Retina (tissue), 1 donor: Measurements from ENCODE around the gene PPP1R14C.
"Not testable (repeated sequence)": the region's sequence is repeated elsewhere in the genome, so short reads cannot be mapped to it uniquely, and the experiment has no call there.

Source experiments
- DNase-seq: peaks from one replicate; pipeline ENCODE4 v3.0.0-alpha.2; 2016

Gene PPP1R14C

GRCh38 chr6:150169609-150170008 lies 26.8 kb downstream of the PPP1R14C start:
- DNase-seq, result no peak

DNA sequence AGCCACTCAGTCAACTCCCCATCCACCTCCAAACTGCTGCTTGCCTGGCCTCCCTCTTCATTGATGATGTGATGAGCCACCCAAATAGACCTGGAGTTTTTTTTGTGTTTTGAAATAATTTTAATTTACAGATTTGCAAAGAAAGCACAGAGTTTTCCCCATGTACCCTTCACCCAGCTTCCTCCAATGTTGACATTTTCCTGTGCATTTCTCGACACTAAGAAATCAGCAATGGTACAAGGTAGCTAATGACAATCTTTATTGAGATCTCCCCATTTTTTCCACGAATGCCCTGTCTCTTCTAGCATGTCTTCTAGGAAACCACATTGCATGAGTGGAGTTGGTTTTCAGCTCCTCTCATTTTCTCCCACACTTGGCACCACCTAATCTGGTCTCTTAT lies 30.1 kb downstream of the PPP1R14C start:
- no peak for DNase-seq

GRCh38 chr6:150175586-150176151 lies 32.8 kb downstream of the PPP1R14C start:
- DNase-seq, result no peak

DNA sequence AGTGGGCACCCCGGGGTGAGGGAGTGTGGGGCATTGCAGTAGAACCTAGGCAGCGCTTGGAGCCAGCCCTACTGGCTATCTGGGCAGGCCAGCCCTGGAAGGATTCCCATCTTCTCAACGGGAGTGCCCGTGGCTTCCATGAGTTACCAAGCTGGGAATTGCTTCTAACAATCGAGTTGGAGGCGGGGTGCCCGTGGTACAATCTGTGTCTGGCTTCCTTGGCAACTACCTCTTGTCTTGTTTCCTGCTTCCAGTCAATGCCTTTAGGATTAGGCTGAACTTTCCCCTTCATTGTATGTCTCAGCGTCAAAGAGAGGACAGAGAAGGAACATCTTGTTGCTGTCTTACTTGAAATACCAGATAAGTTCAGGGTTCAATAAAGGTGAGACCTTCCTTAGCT lies 33.3 kb downstream of the PPP1R14C start:
- no peak for DNase-seq

DNA sequence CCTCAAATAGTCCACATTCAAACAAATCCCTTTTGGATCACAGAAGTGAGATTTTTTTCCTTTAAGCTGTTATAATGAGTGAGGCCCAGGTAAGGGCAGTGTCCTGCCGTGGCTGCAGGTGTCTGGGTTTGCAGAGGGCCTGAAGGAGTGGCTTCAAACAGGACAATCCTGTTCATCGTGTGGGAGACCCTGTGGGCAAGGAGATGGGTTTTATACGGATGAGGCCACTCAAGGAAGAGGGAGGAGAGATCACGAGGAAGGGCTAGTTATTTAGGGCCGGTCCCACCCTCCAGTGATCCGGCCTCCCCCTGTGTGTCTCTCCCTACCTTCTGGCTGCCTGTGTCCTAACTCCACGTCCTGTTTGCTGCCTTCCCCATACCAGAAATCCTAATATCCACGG lies 33.8 kb downstream of the PPP1R14C start:
- no peak for DNase-seq

DNA sequence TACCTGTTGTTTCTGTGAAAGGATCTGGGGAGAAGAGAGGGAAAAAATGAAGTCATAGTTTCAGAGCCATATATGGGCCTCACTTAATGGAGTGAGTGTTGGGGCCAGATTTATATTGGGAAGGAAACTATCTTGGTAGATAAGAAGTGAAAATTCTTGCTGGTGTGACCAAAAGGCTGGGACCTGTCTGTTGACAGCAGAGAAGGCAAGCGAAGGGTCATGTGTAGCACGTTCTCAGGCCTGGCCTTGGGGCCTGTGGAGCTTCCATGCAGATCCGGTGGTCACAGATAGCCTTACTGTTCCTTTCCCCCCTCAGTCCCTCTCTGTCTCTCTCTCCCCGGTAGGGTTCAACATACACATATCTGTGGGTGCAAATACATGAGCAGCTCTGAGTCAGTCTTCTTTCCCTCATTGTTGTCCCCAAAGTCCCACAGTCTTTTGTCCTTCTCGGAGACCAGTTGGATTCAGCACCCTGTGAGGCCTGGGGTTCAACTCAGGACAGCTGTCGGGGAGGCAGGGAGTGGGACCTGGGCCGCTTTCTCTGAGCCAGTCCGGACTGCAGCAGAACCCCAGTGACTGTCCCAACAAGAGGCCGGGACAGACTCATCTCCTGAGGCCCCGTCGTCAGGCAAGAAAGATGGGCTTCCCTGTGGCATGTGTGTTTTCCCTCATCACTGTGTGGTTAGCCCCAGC lies 34.6 kb downstream of the PPP1R14C start:
- DNase-seq, result no peak

DNA sequence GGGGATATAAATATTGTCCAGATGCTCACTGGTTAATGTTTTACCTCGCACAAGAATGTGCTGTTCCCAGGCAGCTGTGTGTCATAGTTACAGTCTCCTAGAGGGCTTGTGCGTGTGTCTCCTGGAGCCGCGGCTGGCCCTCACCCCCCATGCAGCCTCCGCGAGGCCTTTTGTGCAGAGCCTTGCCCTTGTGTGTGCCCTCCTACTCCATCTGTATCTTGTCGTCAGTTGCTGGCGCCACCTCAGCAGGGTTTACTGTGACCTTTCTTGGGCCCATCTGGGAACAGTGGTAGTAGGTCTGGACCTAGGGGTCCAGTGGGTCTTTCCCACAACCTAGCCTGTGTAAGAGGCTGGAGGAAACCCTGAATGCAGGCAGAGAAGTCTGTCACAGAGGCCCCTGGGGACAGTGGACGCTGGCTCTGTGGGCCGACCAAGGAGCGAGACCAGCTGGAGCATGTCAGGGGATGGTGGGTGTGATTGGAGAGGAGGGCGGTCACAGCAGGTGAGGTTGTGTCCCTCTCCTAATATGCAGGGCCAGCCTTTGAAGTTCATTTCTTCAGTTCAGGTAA lies 35.2 kb downstream of the PPP1R14C start:
- peak; percentile 72 for DNase-seq

DNA sequence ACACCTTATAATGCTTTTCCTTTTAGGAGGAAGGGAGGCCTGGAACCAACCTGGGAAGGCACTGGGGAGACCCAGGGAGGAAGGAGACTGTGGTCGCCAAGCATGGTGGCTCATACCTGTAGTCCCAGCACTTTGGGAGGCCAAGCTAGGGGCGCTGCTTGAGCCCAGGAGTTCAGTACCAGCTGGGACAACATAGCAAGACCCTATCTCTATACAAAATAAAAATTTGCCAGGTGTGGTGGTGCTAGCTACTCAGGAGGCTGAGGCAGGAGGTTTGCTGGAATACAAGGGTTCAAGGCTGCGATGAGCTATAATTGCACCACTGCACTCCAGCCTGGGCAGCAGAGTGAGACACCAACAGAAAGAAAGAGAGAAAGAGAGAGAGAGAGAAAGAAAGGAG lies 36.2 kb downstream of the PPP1R14C start:
- no peak for DNase-seq

- DNase-seq, result not testable (repeated sequence)
Measured at GRCh38 chr6:150179907-150180424, 37.1 kb downstream of the PPP1R14C start.

- no peak for DNase-seq
Measured at GRCh38 chr6:150180517-150180916, 37.7 kb downstream of the PPP1R14C start.

DNA sequence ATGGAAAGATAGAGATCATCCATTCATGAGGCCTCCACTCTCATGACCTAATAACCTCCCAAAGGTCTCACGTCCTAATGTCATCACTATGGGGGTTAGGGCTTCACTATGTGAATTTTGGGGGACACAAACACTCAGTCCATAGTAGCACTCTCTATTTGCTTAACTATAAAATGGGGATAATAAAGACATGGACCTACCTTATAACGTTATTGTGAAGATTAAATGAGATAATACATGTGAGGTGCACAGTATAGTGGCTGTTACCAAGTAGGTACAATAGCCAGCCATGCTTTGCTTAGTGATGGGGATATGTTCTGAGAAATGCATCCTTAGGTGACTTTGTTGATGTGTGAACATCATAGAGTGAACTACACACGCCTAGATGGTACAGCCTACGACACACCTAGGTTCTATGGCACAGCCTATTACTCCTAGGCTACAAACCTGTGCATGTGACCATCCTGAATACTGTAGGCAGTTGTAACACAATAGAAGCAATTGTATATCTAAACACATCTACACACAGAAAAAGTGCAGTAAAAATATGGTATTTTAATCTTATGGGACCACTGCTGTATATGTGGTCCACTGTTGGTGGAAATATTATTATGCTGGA lies 39.7 kb downstream of the PPP1R14C start:
- DNase-seq, result no peak

DNA sequence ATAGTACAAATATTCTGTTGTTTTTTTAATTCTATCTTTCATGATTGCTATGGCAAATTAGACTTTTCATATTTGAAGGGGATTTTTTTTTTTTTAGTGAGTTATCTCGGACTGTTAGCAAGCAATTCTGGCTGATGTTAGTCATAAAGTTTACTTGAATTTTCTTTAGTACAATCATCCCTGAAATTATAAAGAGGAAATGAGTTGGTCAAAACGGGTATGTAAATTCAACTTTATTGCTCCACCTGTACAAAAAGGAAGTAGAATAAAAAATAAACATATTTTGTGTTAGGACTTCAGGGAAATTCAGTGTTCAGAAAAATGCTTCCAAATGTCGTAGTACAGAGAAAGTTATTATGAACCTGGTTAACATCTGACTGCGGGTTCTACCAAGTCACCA lies 40.3 kb downstream of the PPP1R14C start:
- no peak for DNase-seq

- DNase-seq, result no peak
Measured at GRCh38 chr6:150183966-150184365, 41.1 kb downstream of the PPP1R14C start.

- DNase-seq, result no peak
Measured at GRCh38 chr6:150184850-150185731, 42.2 kb downstream of the PPP1R14C start.

DNA sequence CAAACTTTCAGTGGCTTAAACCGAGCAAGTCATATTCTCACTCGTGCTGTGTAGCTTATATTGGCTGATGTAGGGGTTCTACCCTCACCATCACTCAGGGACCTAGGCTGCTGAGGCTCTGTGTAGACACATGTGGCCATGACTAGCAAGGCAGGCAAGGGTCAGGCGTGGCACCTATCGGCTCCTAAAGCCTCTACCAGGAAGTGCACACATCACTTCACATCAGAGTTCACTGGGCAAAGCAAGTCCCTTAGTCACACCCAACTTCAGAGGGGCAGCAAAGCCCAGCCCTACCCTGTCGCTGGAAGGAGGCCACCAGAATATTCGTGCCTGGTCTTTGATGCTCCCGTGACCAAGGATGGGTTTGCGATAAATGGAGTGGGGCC lies 42.9 kb downstream of the PPP1R14C start:
- DNase-seq, result no peak

GRCh38 chr6:150186129-150186898 lies 43.5 kb downstream of the PPP1R14C start:
- no peak for DNase-seq

DNA sequence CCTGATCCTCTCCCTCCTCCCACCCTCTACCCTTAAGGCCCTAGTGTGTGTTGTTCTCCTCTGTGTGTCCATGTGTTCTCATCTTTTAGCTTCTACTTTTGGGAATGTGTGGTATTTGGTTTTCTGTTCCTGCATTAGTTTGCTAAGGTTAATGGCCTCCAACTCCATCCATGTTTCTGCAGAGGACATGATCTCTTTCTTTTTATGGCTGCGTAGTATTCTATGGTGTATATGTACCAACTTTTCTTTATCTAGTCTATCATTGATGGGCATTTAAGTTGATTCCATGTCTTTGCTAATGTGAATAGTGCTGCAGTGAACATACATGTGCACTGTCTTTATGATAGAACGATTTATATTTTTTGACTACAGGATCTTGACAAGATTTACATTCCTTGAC lies 44.6 kb downstream of the PPP1R14C start:
- not testable (repeated sequence) for DNase-seq

DNA sequence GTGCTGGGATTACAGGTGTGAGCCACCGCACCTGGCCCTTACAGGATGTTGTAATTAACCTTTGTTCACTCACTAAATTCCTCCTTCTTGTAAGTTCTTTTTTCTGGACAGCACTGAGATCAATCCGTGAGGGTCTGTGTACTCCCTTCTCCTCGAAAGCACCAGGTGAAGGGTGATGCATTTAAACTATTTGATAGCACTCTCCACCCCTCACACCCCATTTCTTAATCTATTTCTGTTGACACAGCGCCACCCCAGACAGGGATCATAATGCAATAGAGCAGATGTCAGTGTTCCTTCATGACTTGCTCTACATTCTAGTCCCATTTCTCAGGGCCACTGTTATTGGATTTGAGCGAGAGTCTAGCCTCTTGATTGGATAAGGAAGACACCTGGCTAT lies 46.3 kb downstream of the PPP1R14C start:
- no peak for DNase-seq

DNA sequence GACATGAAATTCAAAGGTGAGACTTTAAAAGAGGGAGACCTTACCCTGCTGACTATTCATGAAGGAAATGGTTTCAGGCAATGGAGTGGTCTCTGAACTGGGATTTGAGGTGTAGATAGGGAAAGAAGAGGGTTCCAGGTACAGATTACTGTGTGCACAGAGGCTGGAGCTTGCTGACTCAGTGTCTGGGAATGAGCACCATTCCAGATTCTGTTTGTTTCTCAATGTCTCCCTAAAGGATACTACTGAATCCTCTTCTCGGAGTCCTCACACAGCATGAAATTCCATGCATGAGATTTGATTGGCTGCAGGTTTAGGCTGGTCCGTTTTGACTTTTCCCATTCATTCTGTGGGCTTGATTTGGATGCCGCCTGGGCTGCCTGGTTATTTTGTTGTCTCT lies 49.0 kb downstream of the PPP1R14C start:
- no peak for DNase-seq

DNA sequence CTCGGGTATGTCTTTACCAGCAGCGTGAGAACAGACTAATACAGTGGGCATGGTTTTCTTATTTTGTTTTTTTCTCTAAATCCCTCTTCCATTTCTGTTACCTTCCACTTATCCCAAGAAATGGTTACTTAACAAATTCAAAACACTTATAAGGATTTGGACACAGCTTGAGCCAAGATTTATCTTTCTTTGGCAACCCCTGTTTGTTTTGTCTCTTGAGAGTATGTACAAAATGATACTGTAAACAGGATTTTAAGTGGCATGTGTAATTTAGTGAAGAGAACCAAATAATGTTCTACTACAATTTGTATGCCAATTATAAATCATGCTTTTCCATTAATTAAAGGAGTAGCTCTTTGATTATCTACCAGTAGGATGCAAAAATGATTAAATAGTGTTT lies 51.4 kb downstream of the PPP1R14C start:
- no peak for DNase-seq

GRCh38 chr6:150195996-150196417 lies 53.2 kb downstream of the PPP1R14C start:
- DNase-seq, result no peak
